Measurements from ENCODE around the gene COX8A.
"Not testable (repeated sequence)": the region's sequence is repeated elsewhere in the genome, so short reads cannot be mapped to it uniquely, and the experiment has no call there.

COX8A gene

GRCh38 chr11:63969461-63969860 lies 5.0 kb upstream of the COX8A start:
- no peak for DNase-seq (ENCODE audit: low spot score)

DNA sequence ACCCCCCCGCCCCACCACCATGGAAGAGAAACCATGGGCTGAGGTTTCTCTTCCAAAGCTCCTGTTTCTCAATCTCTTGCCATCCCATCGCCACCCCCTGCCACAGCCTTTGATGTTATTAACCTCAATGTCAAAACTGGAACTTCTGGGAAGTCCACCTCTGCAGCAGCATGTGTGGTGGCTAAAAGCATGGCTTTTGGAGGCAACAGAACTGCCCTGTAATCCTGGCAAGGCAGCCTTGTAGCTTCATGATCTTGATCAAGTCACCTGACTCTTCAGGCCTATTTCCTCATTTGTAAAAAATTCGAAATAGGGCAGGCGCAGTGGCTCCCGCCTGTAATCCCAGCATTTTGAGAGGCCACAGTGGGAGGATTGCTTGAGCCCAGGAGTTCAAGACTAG lies 3.5 kb upstream of the COX8A start:
- no peak for DNase-seq (ENCODE audit: low spot score)

GRCh38 chr11:63973912-63974258 lies 535 bp upstream of the COX8A start:
- DNase-seq (ENCODE audit: low spot score) = not testable (repeated sequence)

- no peak for DNase-seq (ENCODE audit: low spot score)
Observed at GRCh38 chr11:63978551-63979239, 4.3 kb downstream of the COX8A start.

GRCh38 chr11:63979426-63979825 lies 5.0 kb downstream of the COX8A start:
- DNase-seq (ENCODE audit: low spot score) = no peak

DNA sequence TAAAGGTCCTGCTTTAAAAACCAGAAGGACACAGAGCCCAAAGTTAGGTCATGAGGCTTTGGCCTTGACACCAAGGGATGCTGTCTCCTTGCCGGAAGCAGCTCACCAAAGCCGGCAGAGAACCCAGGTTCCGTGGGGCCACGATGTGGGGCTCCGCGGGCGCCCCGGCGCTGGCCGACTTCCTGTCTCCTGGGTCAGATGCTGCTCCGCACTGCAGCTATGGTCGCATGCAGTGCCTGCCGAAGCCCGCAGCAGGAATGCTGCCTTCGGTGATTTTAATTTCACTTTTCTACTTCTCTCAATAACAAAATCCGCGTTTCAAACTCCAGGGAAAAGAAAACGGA lies 11.4 kb downstream of the COX8A start:
- DNase-seq (ENCODE audit: low spot score) = no peak

DNA sequence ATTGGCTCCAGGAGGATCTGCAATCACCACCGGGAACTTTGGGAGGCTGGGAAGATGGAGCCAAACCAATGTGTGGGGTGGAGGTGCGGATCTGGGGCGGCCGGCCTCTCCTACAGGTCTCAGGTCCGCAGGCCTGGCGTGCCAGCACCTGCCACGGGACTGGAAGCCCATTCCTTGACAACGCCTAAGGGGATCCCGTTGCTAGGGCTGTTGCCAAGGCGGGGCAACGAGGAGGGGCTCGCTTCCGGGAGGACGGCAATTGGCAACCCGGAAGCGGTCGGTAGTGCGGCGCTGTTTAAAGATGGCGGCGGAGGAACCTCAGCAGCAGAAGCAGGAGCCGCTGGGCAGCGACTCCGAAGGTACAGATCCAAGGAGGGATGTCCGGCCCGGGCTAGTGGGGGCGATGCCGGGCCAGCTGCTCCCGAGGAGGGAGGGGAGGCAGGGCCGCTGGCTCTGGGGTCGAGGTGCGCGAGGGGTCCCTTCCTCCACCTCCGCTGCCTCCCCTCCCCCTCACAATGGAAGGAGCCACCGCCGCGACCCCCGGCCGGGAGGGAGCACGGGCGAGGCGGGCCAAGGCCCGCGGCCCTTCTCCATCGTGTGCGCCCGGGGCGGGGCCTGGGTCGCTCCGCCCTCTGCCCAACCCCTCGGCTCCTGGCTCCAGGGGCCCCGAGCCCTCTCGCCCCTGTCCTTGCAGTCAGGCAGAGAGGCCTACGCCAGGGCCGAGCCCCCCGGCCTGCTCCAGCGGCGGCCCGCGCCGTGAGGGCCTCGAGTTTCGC lies 11.9 kb downstream of the COX8A start, which contains the start of gene OTUB1:
Gene OTUB1, plus strand, starts transcription at position 283 of the 776 bp plus-strand sequence. Its CDS starts 19 bp downstream, at position 302.
- peak; percentile 97 for DNase-seq (ENCODE audit: low spot score)

DNA sequence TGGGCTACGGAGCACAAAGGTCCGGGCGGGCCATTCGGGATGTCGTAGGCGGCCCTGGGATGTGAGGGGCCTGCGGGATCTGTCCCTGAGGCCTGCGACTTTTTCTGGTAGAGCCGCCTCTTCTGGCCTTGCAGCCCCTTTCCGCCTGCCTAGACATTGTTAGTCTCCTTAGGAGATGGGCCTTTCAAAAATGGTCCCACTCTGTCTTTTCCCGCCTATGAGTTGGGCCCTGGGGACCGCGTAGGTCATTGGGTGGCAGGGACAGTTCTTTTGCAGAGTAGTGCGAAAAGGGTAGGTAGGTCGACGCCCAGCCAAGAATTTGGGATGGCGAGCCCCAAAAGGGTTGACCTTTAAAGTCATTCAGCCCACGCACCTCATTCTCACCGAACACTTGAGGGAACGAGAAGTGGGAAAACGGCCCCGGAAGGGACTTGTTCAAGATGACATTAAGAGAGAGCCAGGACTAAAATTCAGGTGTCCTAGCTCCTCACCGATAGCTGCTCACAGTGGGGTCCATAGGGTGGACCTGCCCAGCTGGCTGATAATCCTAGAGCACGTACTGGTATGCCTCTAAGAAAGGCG lies 12.6 kb downstream of the COX8A start:
- DNase-seq (ENCODE audit: low spot score) = no peak

DNA sequence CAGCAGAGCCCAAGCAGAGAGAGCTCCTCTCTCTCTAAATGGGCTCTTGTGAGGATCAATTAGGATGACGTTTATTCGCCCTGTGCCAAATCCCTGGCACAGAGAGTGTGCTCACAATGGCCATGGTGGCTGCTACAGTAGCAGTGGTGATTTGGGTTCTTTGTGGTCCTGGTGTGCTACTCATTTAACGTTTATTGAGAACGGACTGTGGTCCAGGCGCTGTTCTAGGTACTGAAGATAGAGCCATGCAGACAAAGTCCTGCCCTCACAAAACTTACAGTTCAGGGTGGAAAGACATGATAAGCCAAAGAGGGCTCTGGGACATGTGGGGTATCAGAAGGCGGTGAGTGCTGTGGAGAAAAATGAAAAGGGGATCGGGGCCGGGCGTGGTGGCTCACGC lies 17.1 kb downstream of the COX8A start:
- no peak for DNase-seq (ENCODE audit: low spot score)

GRCh38 chr11:63993100-63993499 lies 18.7 kb downstream of the COX8A start:
- no peak for DNase-seq (ENCODE audit: low spot score)

DNA sequence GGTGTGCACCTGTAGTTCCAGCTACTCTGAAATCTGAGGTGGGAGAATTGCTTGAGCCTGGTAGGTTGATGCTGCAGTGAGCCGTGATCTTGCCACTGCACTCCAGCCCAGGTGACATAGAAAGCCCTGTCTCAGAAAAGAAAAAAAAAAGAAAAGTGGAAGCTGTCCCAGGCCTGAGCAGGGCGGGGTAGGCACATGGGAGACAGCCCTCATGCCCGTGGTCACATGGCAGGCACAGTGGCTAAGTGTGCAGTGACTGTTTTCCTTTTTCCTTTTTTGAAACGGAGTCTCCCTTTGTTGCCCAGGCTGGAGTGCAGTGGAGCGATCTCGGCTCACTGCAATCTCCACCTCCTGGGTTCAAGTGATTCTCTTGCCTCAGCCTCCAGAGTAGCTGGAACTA lies 19.6 kb downstream of the COX8A start:
- no peak for DNase-seq (ENCODE audit: low spot score)

DNA sequence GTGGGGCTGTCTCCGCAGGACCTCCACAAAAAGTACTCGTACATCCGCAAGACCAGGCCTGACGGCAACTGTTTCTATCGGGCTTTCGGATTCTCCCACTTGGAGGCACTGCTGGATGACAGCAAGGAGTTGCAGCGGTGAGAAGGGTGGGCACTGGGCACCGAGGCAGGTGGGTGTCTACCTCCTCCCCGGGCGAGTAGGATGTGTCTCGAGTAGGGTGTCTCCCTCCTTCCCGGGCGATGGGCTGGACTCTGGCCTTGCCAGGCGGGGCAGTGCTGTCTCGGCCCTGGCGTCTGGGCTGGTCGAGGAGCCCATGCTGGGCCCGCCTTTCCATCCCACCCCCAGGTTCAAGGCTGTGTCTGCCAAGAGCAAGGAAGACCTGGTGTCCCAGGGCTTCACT lies 22.1 kb downstream of the COX8A start:
- no peak for DNase-seq (ENCODE audit: low spot score)

- no peak for DNase-seq (ENCODE audit: low spot score)
Observed at GRCh38 chr11:63997104-63997700, 22.8 kb downstream of the COX8A start.

- no peak for DNase-seq (ENCODE audit: low spot score)
Observed at GRCh38 chr11:63997801-63998337, 23.4 kb downstream of the COX8A start.

- no peak for DNase-seq (ENCODE audit: low spot score)
Observed at GRCh38 chr11:63998558-63999348, 24.3 kb downstream of the COX8A start.

DNA sequence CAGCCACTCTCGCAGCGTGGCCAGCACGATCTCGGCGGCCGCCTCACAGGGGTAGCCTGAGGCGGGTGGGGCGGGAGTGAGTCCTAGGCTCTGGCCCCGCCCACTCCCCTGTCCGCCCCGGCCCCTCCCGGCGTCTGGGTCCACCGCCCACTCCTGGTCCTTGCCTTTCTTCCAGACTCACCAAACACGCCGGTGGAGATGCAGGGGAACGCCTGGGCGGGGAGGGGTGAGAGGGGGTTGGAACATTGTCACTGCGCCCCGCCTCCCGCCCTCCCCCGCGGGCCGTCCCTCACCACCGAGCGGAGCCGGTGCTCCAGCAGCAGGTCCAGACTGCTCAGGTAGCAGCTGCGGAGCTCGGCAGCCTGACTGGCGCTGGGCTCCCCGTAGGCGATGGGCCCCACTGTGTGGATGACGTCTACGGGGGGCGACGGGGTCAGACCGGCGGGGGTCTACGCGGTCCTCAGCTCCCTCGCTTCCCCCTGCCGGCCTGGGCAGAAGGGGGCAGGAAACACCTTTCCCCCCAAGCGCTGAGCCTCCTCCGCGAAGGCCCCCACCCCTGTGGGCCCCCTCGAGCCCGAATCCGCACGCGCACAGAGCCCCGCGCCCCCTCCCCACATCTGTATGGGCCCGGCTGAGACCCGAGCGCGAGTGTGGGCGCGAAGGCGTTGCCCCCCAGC lies 25.1 kb downstream of the COX8A start:
- no peak for DNase-seq (ENCODE audit: low spot score)

DNA sequence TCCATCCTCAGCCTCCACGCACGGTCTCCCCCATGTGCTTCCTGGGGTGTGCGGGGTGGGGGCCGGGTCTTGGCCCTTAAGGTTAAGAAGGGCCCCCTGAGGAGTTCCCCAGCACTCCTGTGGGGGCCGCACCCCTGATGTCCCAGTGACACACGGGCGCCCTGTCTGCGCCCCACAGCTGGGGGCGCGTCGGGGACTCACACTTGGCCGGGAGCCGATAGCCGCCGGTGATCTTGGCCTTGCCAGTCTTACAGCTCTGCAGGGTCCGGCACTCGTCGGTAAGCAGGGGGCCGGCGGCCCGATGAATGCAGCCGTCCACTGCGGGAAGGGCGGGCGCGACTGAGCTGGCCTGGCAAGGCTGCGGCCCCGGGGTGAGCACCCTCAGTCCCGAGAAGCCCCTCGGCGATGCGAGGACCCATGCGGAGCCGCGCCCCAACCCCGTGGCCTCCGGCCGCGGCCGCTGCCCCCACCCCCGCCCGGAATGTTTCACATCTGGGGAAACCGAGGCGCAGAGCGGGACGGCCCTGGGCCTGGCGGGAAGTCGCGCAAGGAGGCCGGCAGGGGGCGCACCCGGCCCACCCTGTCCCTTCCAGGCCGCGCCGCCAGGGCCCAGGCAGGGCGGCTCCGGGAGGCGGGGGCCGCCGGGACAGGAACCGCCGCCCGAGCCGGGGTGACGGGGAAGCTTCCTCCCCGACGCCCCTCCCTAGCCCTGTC lies 25.8 kb downstream of the COX8A start:
- peak; percentile 90 for DNase-seq (ENCODE audit: low spot score)

GRCh38 chr11:64000740-64001483 lies 26.5 kb downstream of the COX8A start:
- DNase-seq (ENCODE audit: low spot score) = no peak

- DNase-seq (ENCODE audit: low spot score) = no peak
Observed at GRCh38 chr11:64001484-64002420, 27.3 kb downstream of the COX8A start.

All from hepatic stellate cell (primary cell).